Breast epithelium (tissue), 4 donors: ENCODE results near the gene TIA1. TPM values are rescaled to one million over a fixed set of nuclear protein-coding genes. Genes with fewer than 3 reads are reported as not detected.
"Not testable (repeated sequence)": the region's sequence is repeated elsewhere in the genome, so short reads cannot be mapped to it uniquely, and the experiment has no call there.

ENCODE experiments used
- DNase-seq, 2 donors: peaks; one replicate each; pipeline ENCODE4 v3.0.0-alpha.2; 2019; ENCODE audit warnings: low spot score in 2 of 2
- H3K27ac ChIP-seq, 2 donors: fragments of 200-600 bp; sonication (generic) in 1 of 2; one replicate each; pipeline ENCODE4 v1.5.1; 2016 to 2019; ENCODE audit warnings: mild to moderate bottlenecking in 1 of 2
- H3K27me3 ChIP-seq, 2 donors: fragments of 200-600 bp; sonication (generic) in 1 of 2; one replicate each; pipeline versions ENCODE4 v1.5.1 to v1.6.0; 2017 to 2019; ENCODE audit warnings: control low read depth in 1 of 2, mild to moderate bottlenecking in 1 of 2
- H3K36me3 ChIP-seq: fragments of 200-600 bp; one replicate; pipeline ENCODE4 v1.5.1; 2019
- H3K4me1 ChIP-seq, 2 donors: fragments of 200-600 bp; sonication (generic); one replicate each; pipeline ENCODE4 v1.5.1; 2016 to 2019; ENCODE audit warnings: control low read depth in 1 of 2
- H3K4me3 ChIP-seq, 3 donors: fragments of 200-600 bp; sonication (generic); 1 replicate in 2 of 3; 2 replicates in 1 of 3; pipeline ENCODE4 v1.5.1; 2016 to 2019; ENCODE audit warnings: mild to moderate bottlenecking in 3 of 3, moderate library complexity in 2 of 3
- H3K9me3 ChIP-seq, 2 donors: fragments of 200-600 bp; sonication (generic) in 1 of 2; one replicate each; pipeline ENCODE4 v1.5.1; 2016 to 2019; ENCODE audit warnings: control low read depth in 1 of 2
- CTCF ChIP-seq, 3 donors: fragments of 450-650 bp; IDR thresholded peaks; one replicate each; pipeline ENCODE4 v1.5.1; 2016 to 2017; ENCODE audit warnings: antibody characterized with exemption in 3 of 3, mild to moderate bottlenecking in 3 of 3, moderate library complexity in 3 of 3
- POLR2A ChIP-seq: fragments of 450-650 bp; IDR thresholded peaks from one replicate; pipeline ENCODE4 v1.6.1; 2016; ENCODE audit warnings: antibody characterized with exemption, mild to moderate bottlenecking, moderate library complexity
- POLR2AphosphoS5 ChIP-seq, 3 donors: sonication (generic); formaldehyde crosslinking; IDR thresholded peaks; one replicate each; pipeline ENCODE4 v1.6.1; 2017; ENCODE audit warnings: antibody characterized with exemption in 3 of 3
- intact Hi-C: fragments of 100-400 bp; cut with DNase I; formaldehyde crosslinking; loops from one replicate; pipeline ENCODE4 v1.15.1; 2023; ENCODE audit warnings: low total_unique reads
- total RNA-seq, 3 donors: library from RNA; depleted of rRNA; stranded (reverse); fragments of >200 nt; gene quantifications; one replicate each; pipeline ENCODE4 v1.1.0, GENCODE V29; 2016

Gene TIA1
- total RNA-seq, 3 donors from 2014 or later = 43.7 to 236 (median 172) TPM

GRCh38 chr2:70240599-70240998 lies 7.8 kb downstream of the TIA1 start:
- Histone ChIP-seq H3K27me3 (no peaks in the 10 kb centered on the region), H3K27ac (no peak overlapping the region), H3K4me1 (no peaks in the 10 kb centered on the region), H3K9me3 (no peaks in the 10 kb centered on the region), H3K36me3 (no peaks in the 10 kb centered on the region), H3K4me3 (no peak overlapping the region)
- DNase-seq = no peak
- intact Hi-C loops = no loop called here
- TF ChIP-seq POLR2A (no peak), POLR2AphosphoS5 (IDR thresholded peaks at IDR 0.05) (no peak), CTCF (IDR thresholded peaks at IDR 0.05) (no peak)

- no peak overlapping the region for H3K27ac ChIP-seq
- TF ChIP-seq CTCF (IDR thresholded peaks at IDR 0.05) (no peak), POLR2AphosphoS5 (IDR thresholded peaks at IDR 0.05) (no peak), POLR2A (no peak)
- no peak for DNase-seq
- H3K9me3 ChIP-seq = no peaks in the 10 kb centered on the region
- intact Hi-C loops = no loop called here
- H3K4me3 ChIP-seq = no peak overlapping the region
- no peaks in the 10 kb centered on the region for H3K4me1 ChIP-seq
- no peaks in the 10 kb centered on the region for H3K27me3 ChIP-seq
- no peaks in the 10 kb centered on the region for H3K36me3 ChIP-seq
Measured at GRCh38 chr2:70233926-70234325, 14.5 kb downstream of the TIA1 start.

- H3K9me3 ChIP-seq = no peaks in the 10 kb centered on the region
- H3K4me3 ChIP-seq = no peak overlapping the region
- no peak for TF ChIP-seq POLR2A
- no peak for TF ChIP-seq CTCF (IDR thresholded peaks at IDR 0.05)
- no peak for TF ChIP-seq POLR2AphosphoS5 (IDR thresholded peaks at IDR 0.05)
- DNase-seq = no peak
- H3K27ac ChIP-seq = no peak overlapping the region
- no peaks in the 10 kb centered on the region for H3K27me3 ChIP-seq
- H3K4me1 ChIP-seq = no peaks in the 10 kb centered on the region
- no peaks in the 10 kb centered on the region for H3K36me3 ChIP-seq
- intact Hi-C loops = no loop called here
Measured at GRCh38 chr2:70226781-70227180, 21.6 kb downstream of the TIA1 start.

GRCh38 chr2:70223305-70223704 lies 25.1 kb downstream of the TIA1 start:
- H3K27ac ChIP-seq, H3K4me3 ChIP-seq, H3K4me1 ChIP-seq, H3K27me3 ChIP-seq, H3K9me3 ChIP-seq, DNase-seq, H3K36me3 ChIP-seq, intact Hi-C loops: not testable (repeated sequence)

DNA sequence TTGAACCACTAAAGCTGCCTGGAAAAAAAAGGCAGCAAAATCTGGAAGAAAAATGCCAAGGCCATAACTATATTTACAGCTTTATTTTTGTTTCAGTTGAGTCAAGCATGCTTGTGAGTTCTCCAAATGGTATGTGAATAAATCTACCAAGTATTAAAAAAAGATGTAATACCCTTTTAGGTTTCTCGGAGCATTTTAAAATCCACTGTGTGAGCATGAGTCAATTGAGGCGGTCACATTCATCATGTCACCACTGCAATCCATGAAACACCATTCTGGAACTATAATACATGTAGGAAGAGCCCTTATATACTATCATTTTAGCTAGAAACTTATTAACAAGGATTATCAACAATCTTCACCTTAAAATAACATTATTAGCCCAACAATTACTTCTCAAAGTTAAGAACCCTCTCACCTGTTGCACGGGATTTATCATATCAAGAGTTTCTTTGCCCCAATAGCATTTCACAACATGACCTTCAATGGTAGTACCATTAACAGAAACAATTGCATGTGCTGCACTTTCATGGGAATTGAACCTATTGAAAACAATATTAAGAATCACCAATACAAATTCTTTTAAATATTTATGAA lies 33.4 kb downstream of the TIA1 start:
- no peaks in the 10 kb centered on the region for H3K36me3 ChIP-seq
- no peak for TF ChIP-seq CTCF (IDR thresholded peaks at IDR 0.05)
- TF ChIP-seq POLR2AphosphoS5 (IDR thresholded peaks at IDR 0.05) = no peak
- no peak for TF ChIP-seq POLR2A
- DNase-seq = no peak
- H3K27me3 ChIP-seq = no peaks in the 10 kb centered on the region
- intact Hi-C loops = no loop called here
- H3K27ac ChIP-seq = no peak overlapping the region
- no peaks in the 10 kb centered on the region for H3K9me3 ChIP-seq
- no peak overlapping the region for H3K4me3 ChIP-seq
- H3K4me1 ChIP-seq = no peaks in the 10 kb centered on the region

- Histone ChIP-seq H3K4me3 (no peak overlapping the region), H3K9me3 (no peaks in the 10 kb centered on the region), H3K4me1 (no peaks in the 10 kb centered on the region), H3K36me3 (no peaks in the 10 kb centered on the region), H3K27ac (no peak overlapping the region), H3K27me3 (no peaks in the 10 kb centered on the region)
- no peak for DNase-seq
- TF ChIP-seq POLR2A = no peak
- no peak for TF ChIP-seq CTCF (IDR thresholded peaks at IDR 0.05)
- no peak for TF ChIP-seq POLR2AphosphoS5 (IDR thresholded peaks at IDR 0.05)
- intact Hi-C loops = no loop called here
Measured at GRCh38 chr2:70214365-70214764, 34.1 kb downstream of the TIA1 start.
